Liver (tissue), 9 donors: Measurements from ENCODE around the gene NRAS. TPM values are rescaled to one million over a fixed set of nuclear protein-coding genes. Genes with fewer than 3 reads are reported as not detected.

Experiments used
- DNase-seq: peaks from one replicate; pipeline ENCODE4 v3.0.0-alpha.2; 2017; ENCODE audit warnings: low spot score
- H3K27ac ChIP-seq, 2 donors: one replicate each; pipeline ENCODE4 v1.7.0; 2013; ENCODE audit warnings: inconsistent platforms in 2 of 2, low read length in 2 of 2, control low read depth in 1 of 2, low read depth in 1 of 2, mild to moderate bottlenecking in 1 of 2
- H3K27me3 ChIP-seq, 4 donors: one replicate each; pipeline versions ENCODE4 v1.6.1 to v1.7.0; 2013; ENCODE audit warnings: low read length in 3 of 4, inconsistent platforms in 1 of 4, mild to moderate bottlenecking in 1 of 4, moderate library complexity in 1 of 4; ENCODE audit not compliant: control insufficient read depth in 4 of 4, insufficient read depth in 4 of 4
- H3K36me3 ChIP-seq, 4 donors: one replicate each; pipeline versions ENCODE4 v1.6.1 to v1.7.0; 2013; ENCODE audit warnings: low read length in 3 of 4, mild to moderate bottlenecking in 3 of 4, low read depth in 1 of 4, moderate library complexity in 1 of 4; ENCODE audit not compliant: control insufficient read depth in 4 of 4, insufficient read depth in 3 of 4
- H3K4me1 ChIP-seq, 4 donors: one replicate each; pipeline versions ENCODE4 v1.6.1 to v1.7.0; 2013; ENCODE audit warnings: low read length in 3 of 4, mild to moderate bottlenecking in 3 of 4, moderate library complexity in 1 of 4; ENCODE audit not compliant: control insufficient read depth in 4 of 4, insufficient read depth in 4 of 4
- H3K4me3 ChIP-seq, 3 donors: one replicate each; pipeline versions ENCODE4 v1.6.1 to v1.7.0; 2013; ENCODE audit warnings: low read length in 3 of 3, control low read depth in 1 of 3, low read depth in 1 of 3, mild to moderate bottlenecking in 1 of 3
- H3K9ac ChIP-seq, 2 donors: one replicate each; pipeline ENCODE4 v1.7.0; 2013; ENCODE audit warnings: low read length in 2 of 2, mild to moderate bottlenecking in 2 of 2, moderate library complexity in 2 of 2, control low read depth in 1 of 2, low read depth in 1 of 2
- H3K9me3 ChIP-seq, 4 donors: one replicate each; pipeline versions ENCODE4 v1.6.1 to v1.7.0; 2013; ENCODE audit warnings: low read length in 3 of 4; ENCODE audit not compliant: control insufficient read depth in 4 of 4
- FOXA1 ChIP-seq: IDR thresholded peaks from 2 replicates; pipeline ENCODE4 v1.6.1; 2016; ENCODE audit warnings: antibody characterized with exemption
- FOXA2 ChIP-seq: IDR thresholded peaks from 2 replicates; pipeline ENCODE4 v1.6.1; 2016; ENCODE audit warnings: antibody characterized with exemption
- GABPA ChIP-seq, 2 donors: IDR thresholded peaks in 1 of 2; conservative IDR thresholded peaks in 1 of 2; 2 replicates each; pipeline ENCODE4 v1.6.1; 2016; ENCODE audit warnings: antibody characterized with exemption in 2 of 2, mild to moderate bottlenecking in 1 of 2, moderate library complexity in 1 of 2
- HNF4A ChIP-seq, 2 donors: conservative IDR thresholded peaks; 2 replicates each; pipeline ENCODE4 v1.6.1; 2016; ENCODE audit warnings: antibody characterized with exemption in 2 of 2, mild to moderate bottlenecking in 2 of 2
- HNF4G ChIP-seq: IDR thresholded peaks from 2 replicates; pipeline ENCODE4 v1.6.1; 2016; ENCODE audit warnings: antibody characterized with exemption
- JUND ChIP-seq, 2 donors: IDR thresholded peaks; 2 replicates each; pipeline ENCODE4 v1.6.1; 2016; ENCODE audit warnings: antibody characterized with exemption in 2 of 2
- NR2F2 ChIP-seq: IDR thresholded peaks from 2 replicates; pipeline ENCODE4 v1.6.1; 2016; ENCODE audit warnings: antibody characterized with exemption
- RAD21 ChIP-seq, 2 donors: IDR thresholded peaks; 2 replicates each; pipeline ENCODE4 v1.6.1; 2016; ENCODE audit warnings: antibody characterized with exemption in 2 of 2, mild to moderate bottlenecking in 2 of 2
- RXRA ChIP-seq, 2 donors: IDR thresholded peaks; 2 replicates each; pipeline ENCODE4 v1.6.1; 2017 to 2018; ENCODE audit warnings: antibody characterized with exemption in 2 of 2, mild to moderate bottlenecking in 1 of 2
- SP1 ChIP-seq: IDR thresholded peaks from 2 replicates; pipeline ENCODE4 v1.6.1; 2018; ENCODE audit warnings: antibody characterized with exemption, mild to moderate bottlenecking
- TAF1 ChIP-seq: conservative IDR thresholded peaks from 2 replicates; pipeline ENCODE4 v1.6.1; 2016; ENCODE audit warnings: antibody characterized with exemption, mild to moderate bottlenecking
- YY1 ChIP-seq: IDR thresholded peaks from 2 replicates; pipeline ENCODE4 v1.6.1; 2016; ENCODE audit warnings: antibody characterized with exemption, mild to moderate bottlenecking
- WGBS: extraction: QIAGEN DNeasy Blood & Tissue Kit; methylation state at CpG from one replicate; pipeline ENCODE4 v1.1.7; 2013; 5-methylcytosine and 5-hydroxymethylcytosine counted together
- polyA plus RNA-seq, 2 donors: library from polyadenylated mRNA; stranded (reverse) in 1 of 2; unstranded in 1 of 2; fragments of 200-250 nt in 1 of 2; fragments of >200 nt in 1 of 2; fragmentation: Nextera tagmentation in 1 of 2; extraction: Ambion mirVana in 1 of 2; gene quantifications; one replicate each; pipeline versions ENCODE4 v1.2.1 to v1.2.3, GENCODE V29; 2013 to 2015
- total RNA-seq, 2 donors: library from RNA; depleted of rRNA; stranded (reverse); fragments of >200 nt; gene quantifications; one replicate each; pipeline ENCODE4 v1.2.3, GENCODE V29; 2014
- TF ChIP-seq, protein P1 (sequence below): IDR thresholded peaks from 2 replicates; pipeline ENCODE4 v1.6.1; 2016; ENCODE audit warnings: antibody characterized with exemption
- TF ChIP-seq, protein P2 (sequence below): IDR thresholded peaks from 2 replicates; pipeline ENCODE4 v1.6.1; 2016; ENCODE audit warnings: antibody characterized with exemption, mild to moderate bottlenecking
- donor health status: healthy.
- donor health status: healthy.
- donor health status: healthy.
- donor health status: healthy.
- donor health status: healthy.

The NRAS gene
- total and polyA plus RNA-seq, 4 donors = 6.7 to 36.0 (median 13.4) TPM

DNA sequence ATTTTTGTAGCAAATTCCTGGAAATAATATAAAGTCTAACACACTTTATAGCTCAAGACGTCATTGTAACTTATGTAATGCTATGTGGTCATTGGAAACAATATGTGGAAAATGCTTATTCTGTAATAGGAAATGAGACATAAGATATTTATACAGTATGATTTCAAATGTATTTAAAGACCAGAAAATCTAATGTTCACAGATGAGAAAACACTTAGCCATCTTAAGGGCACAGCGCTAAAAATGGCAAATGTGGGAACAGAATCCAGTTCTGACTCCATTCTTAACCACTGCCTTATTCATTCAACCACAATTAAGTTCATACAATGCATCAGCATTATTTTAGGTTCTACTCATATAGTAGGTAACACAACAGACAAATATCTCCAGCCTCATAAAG lies 28.7 kb upstream of the NRAS start:
- Histone ChIP-seq H3K4me1 (peaks cover 3 to 13% (median 11%) of the 10 kb centered on the region in 4 donors), H3K9ac (no peak overlapping the region), H3K27me3 (no peaks in the 10 kb centered on the region), H3K9me3 (no peaks in the 10 kb centered on the region), H3K27ac (no peak overlapping the region), H3K4me3 (no peak overlapping the region), H3K36me3 (peaks cover 2 to 29% (median 10%) of the 10 kb centered on the region in 4 donors)
- no peak for DNase-seq
- 79% methylated on average over 2 of the region's 2 CpGs for WGBS
- TF ChIP-seq, protein P1, sequence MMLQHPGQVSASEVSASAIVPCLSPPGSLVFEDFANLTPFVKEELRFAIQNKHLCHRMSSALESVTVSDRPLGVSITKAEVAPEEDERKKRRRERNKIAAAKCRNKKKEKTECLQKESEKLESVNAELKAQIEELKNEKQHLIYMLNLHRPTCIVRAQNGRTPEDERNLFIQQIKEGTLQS = no peak
- no peak for TF ChIP-seq FOXA1

DNA sequence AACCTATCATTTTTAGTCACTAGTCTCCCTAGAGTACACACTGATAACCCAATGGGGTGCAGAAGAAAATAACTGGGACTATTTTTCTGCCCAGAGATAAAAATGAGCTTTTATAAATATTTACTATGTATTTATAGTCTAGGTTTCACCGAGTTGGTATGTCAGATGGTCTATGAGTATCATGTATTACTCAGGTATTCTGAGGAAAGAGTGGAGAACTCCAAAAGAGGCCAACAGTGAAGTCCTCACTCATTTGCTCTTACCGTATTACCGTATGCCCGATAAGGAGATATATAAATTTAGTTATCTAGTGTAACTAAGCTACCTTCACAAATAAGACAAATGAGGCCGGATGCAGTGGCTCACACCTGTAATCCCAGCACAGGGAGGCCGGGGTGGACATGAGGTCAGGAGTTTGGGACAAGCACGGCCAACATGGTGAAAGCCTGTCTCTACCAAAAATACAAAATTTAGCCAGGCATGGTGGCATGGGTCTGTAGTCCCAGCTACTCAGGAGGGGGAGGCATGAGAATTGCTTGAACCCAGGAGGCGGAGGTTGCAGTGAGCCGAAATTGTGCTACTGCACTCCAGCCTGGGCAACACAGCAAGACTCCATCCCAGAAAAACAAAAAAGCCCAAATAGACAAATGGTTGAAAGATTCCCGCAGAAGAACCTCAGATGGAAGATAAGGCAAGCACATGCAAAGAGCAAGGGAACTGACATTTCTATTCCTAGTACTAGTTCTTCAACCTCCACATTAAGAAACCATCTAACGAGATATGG lies 25.6 kb upstream of the NRAS start:
- DNase-seq = no peak
- H3K27ac ChIP-seq = no peak overlapping the region
- no peak overlapping the region for H3K4me3 ChIP-seq
- no peaks in the 10 kb centered on the region for H3K27me3 ChIP-seq
- peaks cover 0 to 3% (median 1%) of the 10 kb centered on the region in 4 donors for H3K4me1 ChIP-seq
- TF ChIP-seq, protein P2, sequence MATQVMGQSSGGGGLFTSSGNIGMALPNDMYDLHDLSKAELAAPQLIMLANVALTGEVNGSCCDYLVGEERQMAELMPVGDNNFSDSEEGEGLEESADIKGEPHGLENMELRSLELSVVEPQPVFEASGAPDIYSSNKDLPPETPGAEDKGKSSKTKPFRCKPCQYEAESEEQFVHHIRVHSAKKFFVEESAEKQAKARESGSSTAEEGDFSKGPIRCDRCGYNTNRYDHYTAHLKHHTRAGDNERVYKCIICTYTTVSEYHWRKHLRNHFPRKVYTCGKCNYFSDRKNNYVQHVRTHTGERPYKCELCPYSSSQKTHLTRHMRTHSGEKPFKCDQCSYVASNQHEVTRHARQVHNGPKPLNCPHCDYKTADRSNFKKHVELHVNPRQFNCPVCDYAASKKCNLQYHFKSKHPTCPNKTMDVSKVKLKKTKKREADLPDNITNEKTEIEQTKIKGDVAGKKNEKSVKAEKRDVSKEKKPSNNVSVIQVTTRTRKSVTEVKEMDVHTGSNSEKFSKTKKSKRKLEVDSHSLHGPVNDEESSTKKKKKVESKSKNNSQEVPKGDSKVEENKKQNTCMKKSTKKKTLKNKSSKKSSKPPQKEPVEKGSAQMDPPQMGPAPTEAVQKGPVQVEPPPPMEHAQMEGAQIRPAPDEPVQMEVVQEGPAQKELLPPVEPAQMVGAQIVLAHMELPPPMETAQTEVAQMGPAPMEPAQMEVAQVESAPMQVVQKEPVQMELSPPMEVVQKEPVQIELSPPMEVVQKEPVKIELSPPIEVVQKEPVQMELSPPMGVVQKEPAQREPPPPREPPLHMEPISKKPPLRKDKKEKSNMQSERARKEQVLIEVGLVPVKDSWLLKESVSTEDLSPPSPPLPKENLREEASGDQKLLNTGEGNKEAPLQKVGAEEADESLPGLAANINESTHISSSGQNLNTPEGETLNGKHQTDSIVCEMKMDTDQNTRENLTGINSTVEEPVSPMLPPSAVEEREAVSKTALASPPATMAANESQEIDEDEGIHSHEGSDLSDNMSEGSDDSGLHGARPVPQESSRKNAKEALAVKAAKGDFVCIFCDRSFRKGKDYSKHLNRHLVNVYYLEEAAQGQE = no peak
- no peak for TF ChIP-seq NR2F2
- no peak for TF ChIP-seq GABPA (IDR thresholded peaks at IDR 0.05 in 1 of 2, conservative IDR thresholded peaks at IDR 0.05 in 1 of 2)
- no peak for TF ChIP-seq JUND (IDR thresholded peaks at IDR 0.05)
- no peak for TF ChIP-seq HNF4A (conservative IDR thresholded peaks at IDR 0.05)
- TF ChIP-seq RXRA (IDR thresholded peaks at IDR 0.05) = no peak
- no peak for TF ChIP-seq HNF4G
- TF ChIP-seq YY1 = no peak
- H3K9me3 ChIP-seq = no peaks in the 10 kb centered on the region
- WGBS = 94% methylated on average over 11 of the region's 11 CpGs
- no peak overlapping the region for H3K9ac ChIP-seq
- peaks cover 2 to 29% (median 13%) of the 10 kb centered on the region in 4 donors for H3K36me3 ChIP-seq

DNA sequence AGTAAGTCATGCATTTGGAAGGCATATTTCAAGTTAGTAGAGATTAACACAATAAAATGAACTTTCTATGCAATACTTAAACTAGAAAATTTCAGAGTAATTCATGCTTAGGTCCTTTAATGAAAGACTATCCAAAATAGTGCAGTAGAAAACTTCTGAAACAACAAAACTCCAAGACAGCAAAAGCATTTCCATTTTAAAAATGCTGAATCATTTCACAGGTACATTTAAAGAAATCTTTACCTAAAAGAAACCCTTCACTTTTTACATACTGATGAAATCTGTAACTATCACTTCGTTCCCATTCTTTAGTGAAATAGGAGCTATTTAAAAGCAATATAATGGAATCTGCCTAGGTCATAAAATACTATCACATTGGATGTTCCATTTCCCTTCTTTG lies 23.8 kb upstream of the NRAS start:
- H3K9ac ChIP-seq = no peak overlapping the region
- no peak for DNase-seq
- H3K36me3 ChIP-seq = peaks cover 7 to 41% (median 28%) of the 10 kb centered on the region in 4 donors
- no peak overlapping the region for H3K27ac ChIP-seq
- no peak overlapping the region for H3K4me3 ChIP-seq
- H3K27me3 ChIP-seq = no peaks in the 10 kb centered on the region
- WGBS = 99% methylated on average over 1 of the region's 1 CpG
- H3K4me1 ChIP-seq = peaks cover 0 to 3% (median 1%) of the 10 kb centered on the region in 4 donors
- H3K9me3 ChIP-seq = no peaks in the 10 kb centered on the region
- TF ChIP-seq FOXA1 (no peak), JUND (IDR thresholded peaks at IDR 0.05) (no peak), FOXA2 (no peak), HNF4A (conservative IDR thresholded peaks at IDR 0.05) (no peak), RAD21 (IDR thresholded peaks at IDR 0.05) (no peak), YY1 (no peak), TAF1 (no peak), SP1 (no peak)
- TF ChIP-seq, protein P2 = no peak
